Kidney (tissue), 14 donors: Measurements from ENCODE around the gene PANK4. TPM values are rescaled to one million over a fixed set of nuclear protein-coding genes. Genes with fewer than 3 reads are reported as not detected.

ENCODE experiments used
- DNase-seq, 5 donors: peaks; one replicate each; pipeline ENCODE4 v3.0.0-alpha.2; 2013 to 2020
- FAIRE-seq: peaks from 2 replicates; lab custom pipeline; 2012; peaks lifted over from hg19 to GRCh38; lab: Jason Lieb, UNC
- H3K27ac ChIP-seq, 2 donors: one replicate each; pipeline ENCODE4 v1.7.0; 2013; ENCODE audit warnings: low read depth in 2 of 2, low read length in 2 of 2, inconsistent platforms in 1 of 2
- H3K27me3 ChIP-seq: one replicate; pipeline ENCODE4 v1.7.1; 2013; ENCODE audit warnings: low read length, inconsistent platforms; ENCODE audit not compliant: control insufficient read depth, insufficient read depth
- H3K36me3 ChIP-seq, 3 donors: one replicate each; pipeline versions ENCODE4 v1.7.0 to v1.7.1; 2013; ENCODE audit warnings: low read length in 3 of 3, control low read depth in 1 of 3, inconsistent platforms in 1 of 3; ENCODE audit not compliant: insufficient read depth in 3 of 3, control insufficient read depth in 2 of 3
- H3K4me1 ChIP-seq, 3 donors: one replicate each; pipeline versions ENCODE4 v1.7.0 to v1.7.1; 2013; ENCODE audit warnings: low read length in 3 of 3, inconsistent platforms in 1 of 3, low read depth in 1 of 3; ENCODE audit not compliant: control insufficient read depth in 2 of 3, insufficient read depth in 2 of 3
- H3K4me3 ChIP-seq, 3 donors: one replicate each; pipeline versions ENCODE4 v1.7.0 to v1.8.1; 2013; ENCODE audit warnings: low read length in 3 of 3, control low read depth in 1 of 3, inconsistent platforms in 1 of 3
- H3K9ac ChIP-seq, 3 donors: one replicate each; pipeline versions ENCODE4 v1.7.0 to v1.7.1; 2013; ENCODE audit warnings: low read length in 3 of 3, control low read depth in 1 of 3, inconsistent platforms in 1 of 3
- H3K9me3 ChIP-seq, 3 donors: one replicate each; pipeline versions ENCODE4 v1.7.0 to v1.7.1; 2013; ENCODE audit warnings: low read length in 3 of 3, control low read depth in 1 of 3, inconsistent platforms in 1 of 3; ENCODE audit not compliant: control insufficient read depth in 2 of 3, insufficient read depth in 1 of 3
- intact Hi-C: fragments of 100-400 bp; cut with DNase I; formaldehyde crosslinking; loops from one replicate; pipeline ENCODE4 v1.11.1; 2022
- polyA plus RNA-seq: library from polyadenylated mRNA; stranded (reverse); fragments of 350-450 nt; fragmentation: Illumina TruSeq; extraction: RNeasy Lipid Tissue Mini Kit (QIAGEN cat#74804); gene quantifications from one replicate; pipeline ENCODE4 v1.2.3, GENCODE V29; 2014; ENCODE audit warnings: low read depth, low replicate concordance; ENCODE audit not compliant: insufficient read depth
- total RNA-seq: library from RNA; stranded (reverse); fragmentation: NEBNext Ultra II Directional; extraction: Animal tissue kit (Norgen Biotek cat#: 25700); gene quantifications from one replicate; pipeline ENCODE4 v1.2.1, GENCODE V29; 2021
- TF ChIP-seq, protein P1 (sequence below): IDR thresholded peaks from 3 replicates; pipeline ENCODE4 v1.5.1; 2012; ENCODE audit warnings: mild to moderate bottlenecking, moderate library complexity, borderline replicate concordance; ENCODE audit not compliant: insufficient read depth; ENCODE audit errors: extremely low read depth
- donor health status: control.
- donor health status: control.
- donor health status: control.
- donor health status: control.
- donor health status: control.
- donor health status: DM: yes; HTN: yes; CAD: no.
- donor health status: Normal renal cell carcinoma (clear cell type).

The PANK4 gene
- total and polyA plus RNA-seq, 2 donors from 2014 or later: 13.3 to 33.7 TPM

GRCh38 chr1:2499986-2500596 lies 26.3 kb downstream of the PANK4 start:
- no peak for DNase-seq
- TF ChIP-seq, protein P1, sequence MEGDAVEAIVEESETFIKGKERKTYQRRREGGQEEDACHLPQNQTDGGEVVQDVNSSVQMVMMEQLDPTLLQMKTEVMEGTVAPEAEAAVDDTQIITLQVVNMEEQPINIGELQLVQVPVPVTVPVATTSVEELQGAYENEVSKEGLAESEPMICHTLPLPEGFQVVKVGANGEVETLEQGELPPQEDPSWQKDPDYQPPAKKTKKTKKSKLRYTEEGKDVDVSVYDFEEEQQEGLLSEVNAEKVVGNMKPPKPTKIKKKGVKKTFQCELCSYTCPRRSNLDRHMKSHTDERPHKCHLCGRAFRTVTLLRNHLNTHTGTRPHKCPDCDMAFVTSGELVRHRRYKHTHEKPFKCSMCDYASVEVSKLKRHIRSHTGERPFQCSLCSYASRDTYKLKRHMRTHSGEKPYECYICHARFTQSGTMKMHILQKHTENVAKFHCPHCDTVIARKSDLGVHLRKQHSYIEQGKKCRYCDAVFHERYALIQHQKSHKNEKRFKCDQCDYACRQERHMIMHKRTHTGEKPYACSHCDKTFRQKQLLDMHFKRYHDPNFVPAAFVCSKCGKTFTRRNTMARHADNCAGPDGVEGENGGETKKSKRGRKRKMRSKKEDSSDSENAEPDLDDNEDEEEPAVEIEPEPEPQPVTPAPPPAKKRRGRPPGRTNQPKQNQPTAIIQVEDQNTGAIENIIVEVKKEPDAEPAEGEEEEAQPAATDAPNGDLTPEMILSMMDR: no peak

GRCh38 chr1:2499260-2499659 lies 27.1 kb downstream of the PANK4 start:
- H3K9ac ChIP-seq: no peak overlapping the region
- DNase-seq (no peak), FAIRE-seq (no peak)
- H3K27me3 ChIP-seq: peaks cover 2% of the 10 kb centered on the region
- H3K9me3 ChIP-seq: no peaks in the 10 kb centered on the region
- TF ChIP-seq, protein P1: no peak
- no peak overlapping the region for H3K27ac ChIP-seq
- H3K4me3 ChIP-seq: no peak overlapping the region
- no peaks in the 10 kb centered on the region for H3K36me3 ChIP-seq
- intact Hi-C loops: no loop called here
- H3K4me1 ChIP-seq: no peaks in the 10 kb centered on the region

More at GRCh38 chr1:2499986-2500596, 26.3 kb downstream of the PANK4 start:
- Histone ChIP-seq H3K27me3 (peaks cover 2% of the 10 kb centered on the region), H3K9me3 (no peaks in the 10 kb centered on the region), H3K9ac (no peak overlapping the region), H3K36me3 (no peaks in the 10 kb centered on the region), H3K4me3 (no peak overlapping the region), H3K4me1 (no peaks in the 10 kb centered on the region), H3K27ac (no peak overlapping the region)
- FAIRE-seq: no peak
- intact Hi-C loops: no loop called here

DNA sequence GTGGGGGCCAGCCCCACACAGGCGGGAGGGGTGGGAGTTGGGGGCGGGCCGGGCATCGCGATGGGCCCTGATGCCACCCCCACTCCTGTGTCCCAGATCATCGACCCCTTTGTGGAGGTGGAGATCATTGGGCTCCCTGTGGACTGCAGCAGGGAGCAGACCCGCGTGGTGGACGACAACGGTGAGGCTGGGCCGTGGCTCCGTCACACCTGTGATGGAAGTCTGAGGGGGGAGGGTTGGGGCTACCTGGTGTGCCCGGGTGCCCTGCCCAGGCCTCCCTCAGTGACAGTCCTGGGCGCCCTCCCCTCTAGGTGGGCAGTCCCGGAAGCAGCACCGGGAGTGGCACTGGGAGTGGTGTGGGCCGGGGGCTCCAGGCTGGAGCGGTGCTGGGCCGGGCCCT lies 27.7 kb downstream of the PANK4 start:
- no peaks in the 10 kb centered on the region for H3K27me3 ChIP-seq
- DNase-seq (no peak), FAIRE-seq (no peak)
- no peaks in the 10 kb centered on the region for H3K36me3 ChIP-seq
- no peak overlapping the region for H3K9ac ChIP-seq
- H3K4me3 ChIP-seq: no peak overlapping the region
- H3K27ac ChIP-seq: no peak overlapping the region
- intact Hi-C loops: no loop called here
- H3K4me1 ChIP-seq: no peaks in the 10 kb centered on the region
- H3K9me3 ChIP-seq: no peaks in the 10 kb centered on the region
- TF ChIP-seq, protein P1: no peak

DNA sequence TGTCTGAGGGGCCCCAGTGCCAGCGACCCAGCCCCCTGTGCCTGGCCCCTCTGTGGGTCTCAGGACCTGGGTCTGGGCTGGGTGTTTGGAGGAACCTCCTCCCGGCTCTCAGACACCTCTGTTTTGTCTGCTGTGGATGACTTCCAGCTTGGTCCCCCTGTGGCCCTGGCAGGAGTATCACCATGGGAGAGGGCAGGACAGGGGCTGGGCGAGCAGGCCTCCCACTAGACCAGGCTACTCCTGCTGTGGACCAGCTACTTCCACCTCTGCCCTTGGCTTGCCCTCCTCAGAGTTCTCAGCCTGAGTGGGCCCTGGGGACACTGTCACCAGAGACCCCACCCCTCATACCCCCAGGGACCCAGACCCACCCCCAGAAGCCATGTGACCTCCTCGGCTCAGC lies 28.5 kb downstream of the PANK4 start:
- FAIRE-seq: no peak
- Histone ChIP-seq H3K27ac (no peak overlapping the region), H3K9me3 (no peaks in the 10 kb centered on the region), H3K27me3 (no peaks in the 10 kb centered on the region), H3K4me1 (no peaks in the 10 kb centered on the region), H3K4me3 (no peak overlapping the region), H3K9ac (no peak overlapping the region), H3K36me3 (no peaks in the 10 kb centered on the region)
- intact Hi-C loops: no loop called here
- TF ChIP-seq, protein P1: no peak
- DNase-seq: no peak
